HG03060 (cell line): ENCODE results near the gene KCTD1.

Experiments
- ATAC-seq: cut with Tn5 transposase; IDR thresholded peaks from one replicate; pipeline ENCODE4 v1.9.1; 2021; ENCODE audit warnings: low read depth, moderate number of reproducible peaks; ENCODE audit not compliant: unreplicated experiment

KCTD1 gene

DNA sequence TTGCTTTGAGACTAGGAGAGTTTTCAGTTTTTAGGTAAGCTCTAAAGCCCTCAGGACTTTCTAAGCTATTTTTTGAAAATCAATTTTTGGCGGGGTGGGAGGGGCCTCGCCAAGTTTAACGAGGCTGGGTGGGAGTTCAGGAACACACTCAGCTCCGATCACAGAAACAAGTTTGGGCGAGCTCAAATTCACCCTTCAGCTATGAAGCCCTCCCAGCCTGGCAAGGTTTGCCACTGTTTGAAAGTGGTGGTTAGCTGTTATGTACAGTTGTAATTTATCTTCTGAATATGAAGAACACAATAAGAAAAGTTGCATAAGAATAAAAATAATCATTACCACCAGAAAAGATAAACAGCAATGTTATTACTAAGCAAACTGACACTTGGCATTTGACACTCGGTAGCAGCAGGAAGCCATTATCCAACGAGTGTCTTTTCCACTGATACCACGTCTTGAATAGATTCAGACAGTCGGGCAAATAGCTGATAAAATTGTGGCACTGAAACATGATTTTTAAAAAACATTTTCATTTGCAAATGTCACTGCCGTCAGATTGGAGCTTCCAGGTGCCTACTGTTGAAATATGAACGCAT, 59.8 kb downstream of the KCTD1 start:
- ATAC-seq: no peak

- peak; percentile 60 for ATAC-seq
Measured at GRCh38 chr18:26487437-26487836, 60.9 kb downstream of the KCTD1 start.

GRCh38 chr18:26483633-26484032, 64.7 kb downstream of the KCTD1 start:
- ATAC-seq: no peak

GRCh38 chr18:26482569-26482968, 65.8 kb downstream of the KCTD1 start:
- ATAC-seq: no peak

- ATAC-seq: no peak
Measured at GRCh38 chr18:26480897-26481795, 67.2 kb downstream of the KCTD1 start.

- no peak for ATAC-seq
Measured at GRCh38 chr18:26479681-26480079, 68.7 kb downstream of the KCTD1 start.

GRCh38 chr18:26479065-26479680, 69.2 kb downstream of the KCTD1 start:
- ATAC-seq: no peak

GRCh38 chr18:26477828-26478466, 70.4 kb downstream of the KCTD1 start:
- ATAC-seq: no peak

DNA sequence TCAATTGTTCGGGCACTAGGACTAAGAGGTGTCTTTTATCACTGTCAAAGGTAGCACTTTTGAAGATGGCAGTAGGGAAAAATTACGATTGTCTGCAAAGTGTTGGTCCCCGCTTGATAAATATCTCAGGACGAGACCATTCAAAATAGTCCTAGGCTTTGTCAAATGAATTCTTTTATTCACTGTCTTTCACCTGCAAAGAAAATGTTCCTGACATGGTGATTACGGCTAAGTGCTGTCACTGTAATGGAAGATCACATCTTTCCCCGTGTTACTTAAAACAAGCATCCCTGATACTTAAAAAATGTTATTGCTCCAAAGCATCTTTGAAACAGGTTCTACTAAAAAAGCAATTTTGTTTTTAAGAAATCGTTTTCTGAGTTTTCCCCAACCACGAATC, 71.7 kb downstream of the KCTD1 start:
- ATAC-seq: no peak

GRCh38 chr18:26474542-26474941, 73.8 kb downstream of the KCTD1 start:
- ATAC-seq: no peak

GRCh38 chr18:26473672-26474071, 74.7 kb downstream of the KCTD1 start:
- no peak for ATAC-seq

- no peak for ATAC-seq
Measured at GRCh38 chr18:26471826-26472225, 76.5 kb downstream of the KCTD1 start.

- no peak for ATAC-seq
Measured at GRCh38 chr18:26471027-26471426, 77.3 kb downstream of the KCTD1 start.

- ATAC-seq: peak; percentile 93
Measured at GRCh38 chr18:26470011-26470637, 78.2 kb downstream of the KCTD1 start.

GRCh38 chr18:26468931-26469340, 79.4 kb downstream of the KCTD1 start:
- ATAC-seq: no peak

GRCh38 chr18:26466026-26466425, 82.3 kb downstream of the KCTD1 start:
- no peak for ATAC-seq

- no peak for ATAC-seq
Measured at GRCh38 chr18:26465431-26465830, 82.9 kb downstream of the KCTD1 start.

- ATAC-seq: no peak
Measured at GRCh38 chr18:26464128-26465011, 84.0 kb downstream of the KCTD1 start.

DNA sequence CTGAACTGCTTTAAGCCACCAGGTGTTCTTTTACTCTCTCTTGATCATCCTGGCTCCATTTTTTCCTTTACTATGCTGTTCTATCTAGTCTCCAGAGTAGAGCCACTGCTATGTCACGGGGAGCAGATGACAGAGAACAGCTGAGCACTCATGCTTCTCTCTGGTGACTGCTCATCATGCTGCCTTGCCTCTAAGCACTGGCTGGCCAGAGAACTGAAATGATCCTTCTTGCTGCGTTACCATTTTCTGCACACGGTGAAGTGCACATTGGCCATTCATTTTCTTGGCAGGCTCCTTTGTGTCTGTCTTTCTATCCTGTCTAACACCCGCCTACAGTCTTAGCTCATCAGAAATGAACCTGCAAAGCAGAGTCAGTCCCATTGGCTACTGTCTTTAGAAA, 86.0 kb downstream of the KCTD1 start:
- no peak for ATAC-seq

- no peak for ATAC-seq
Measured at GRCh38 chr18:26461405-26461804, 86.9 kb downstream of the KCTD1 start.
